Activated T-cell treated with anti-CD3 and anti-CD28 coated beads, Interleukin-2, amount 50 U/mL, for 1 hour (primary cell): Measurements from ENCODE around the gene VPS52.

Experiments
- DNase-seq: peaks from one replicate; pipeline ENCODE4 v3.0.0-alpha.2; 2020

Gene VPS52

DNA sequence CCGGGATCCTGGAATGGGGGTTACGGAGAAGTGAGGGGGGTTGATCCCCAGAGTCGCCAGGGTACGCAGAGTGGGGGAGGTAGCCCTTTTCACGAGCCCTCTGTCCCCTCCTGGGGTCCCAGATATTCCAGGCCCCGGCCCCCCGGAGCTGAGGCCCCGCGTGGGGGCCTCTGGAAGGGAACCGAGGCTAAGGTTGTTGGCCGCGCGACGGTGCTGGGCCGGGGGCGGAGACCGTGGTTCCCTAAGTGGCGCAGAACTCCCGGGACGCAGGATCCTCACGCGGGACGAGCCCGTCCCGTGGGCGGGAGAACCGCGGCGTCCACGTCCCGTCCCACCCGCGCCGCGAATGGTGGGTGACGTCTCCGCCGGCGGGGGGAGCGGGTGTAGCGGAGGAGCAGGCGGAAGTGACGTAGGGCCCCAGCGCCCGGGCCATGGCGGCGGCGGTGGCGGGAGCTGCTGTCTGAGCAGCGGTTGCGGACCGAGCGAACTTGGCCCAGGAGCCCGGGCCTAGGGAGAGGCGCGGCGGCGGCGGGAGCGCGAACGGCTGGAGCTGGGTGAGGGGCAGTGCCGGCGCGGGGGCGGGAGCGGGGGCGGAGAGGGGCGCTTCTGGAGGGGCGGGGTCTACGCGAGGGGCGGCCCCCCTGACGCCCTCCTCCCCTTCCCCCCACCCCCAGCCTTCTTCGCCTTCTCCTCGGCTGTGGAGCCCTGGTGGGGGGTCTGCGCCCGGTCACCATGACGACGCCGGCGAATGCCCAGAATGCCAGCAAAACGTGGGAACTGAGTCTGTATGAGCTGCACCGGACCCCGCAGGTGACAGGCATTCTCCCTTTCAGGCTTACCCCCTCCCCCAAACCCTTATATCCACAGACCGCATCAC is 63.3 kb downstream of the VPS52 start, which contains the start of gene RING1:
RING1 (plus strand) TSS at position 410 of the 877 bp plus-strand sequence; CDS start at position 733, 323 bp downstream.
- DNase-seq: peak; percentile 91

DNA sequence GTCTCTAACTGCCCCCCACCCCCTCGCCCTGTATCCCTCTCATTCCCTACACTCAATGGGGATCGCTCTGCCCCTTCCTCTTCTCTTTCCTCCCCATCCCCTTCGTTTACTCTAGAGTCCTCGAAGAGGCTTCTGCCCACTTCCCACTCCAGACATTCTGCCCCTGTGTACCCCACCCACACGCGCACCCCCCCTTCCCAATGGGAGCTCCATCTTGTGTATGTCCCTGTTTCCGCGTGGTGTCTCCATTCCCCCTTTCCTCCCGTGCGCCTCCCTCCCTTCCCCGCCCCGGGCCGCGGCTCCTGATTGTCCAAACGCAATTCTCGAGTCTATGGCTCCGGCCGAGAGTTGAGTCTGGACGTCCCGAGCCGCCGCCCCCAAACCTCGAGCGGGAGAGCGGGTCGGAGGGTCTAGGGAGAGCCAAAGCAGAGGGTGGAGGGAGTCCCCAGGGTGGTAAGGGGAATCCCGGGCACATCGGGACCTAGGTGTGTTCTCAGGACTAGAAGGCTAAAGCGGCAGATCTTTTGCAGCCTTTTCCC is 64.1 kb downstream of the VPS52 start:
- no peak for DNase-seq

DNA sequence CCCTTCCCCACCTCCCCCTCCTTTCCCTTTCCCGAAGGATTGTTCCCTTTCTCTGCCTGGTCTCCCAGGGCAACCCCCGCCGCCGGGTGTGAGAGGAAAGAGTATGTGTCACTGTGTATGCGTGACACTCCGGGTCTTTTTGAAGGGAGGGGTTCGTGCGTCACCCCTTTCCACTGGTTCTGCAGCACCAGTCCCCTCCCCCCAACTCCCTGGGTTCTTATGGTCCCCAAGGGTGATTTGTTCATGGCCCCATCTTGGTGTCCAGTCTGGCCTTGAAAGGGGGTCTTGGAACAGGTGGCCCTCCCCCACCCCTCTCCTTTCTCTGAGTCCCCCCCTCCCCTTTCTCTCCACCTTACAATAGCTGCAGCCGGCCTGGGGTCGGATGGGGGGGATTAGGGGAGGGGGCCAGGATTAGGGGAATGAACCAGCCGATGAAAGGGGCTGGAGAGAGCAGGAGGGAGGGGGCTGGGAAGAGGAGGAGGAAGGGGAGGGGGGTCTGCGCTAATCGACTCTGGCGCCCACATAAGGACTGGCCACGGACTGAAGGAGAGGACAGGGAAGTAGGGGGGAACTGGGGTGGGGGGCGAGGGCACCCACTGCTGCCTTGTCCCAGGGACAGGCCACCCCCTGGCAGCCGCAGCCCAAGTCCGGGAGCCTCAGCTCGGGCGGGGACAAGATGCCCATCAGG is 64.7 kb downstream of the VPS52 start:
- no peak for DNase-seq

DNA sequence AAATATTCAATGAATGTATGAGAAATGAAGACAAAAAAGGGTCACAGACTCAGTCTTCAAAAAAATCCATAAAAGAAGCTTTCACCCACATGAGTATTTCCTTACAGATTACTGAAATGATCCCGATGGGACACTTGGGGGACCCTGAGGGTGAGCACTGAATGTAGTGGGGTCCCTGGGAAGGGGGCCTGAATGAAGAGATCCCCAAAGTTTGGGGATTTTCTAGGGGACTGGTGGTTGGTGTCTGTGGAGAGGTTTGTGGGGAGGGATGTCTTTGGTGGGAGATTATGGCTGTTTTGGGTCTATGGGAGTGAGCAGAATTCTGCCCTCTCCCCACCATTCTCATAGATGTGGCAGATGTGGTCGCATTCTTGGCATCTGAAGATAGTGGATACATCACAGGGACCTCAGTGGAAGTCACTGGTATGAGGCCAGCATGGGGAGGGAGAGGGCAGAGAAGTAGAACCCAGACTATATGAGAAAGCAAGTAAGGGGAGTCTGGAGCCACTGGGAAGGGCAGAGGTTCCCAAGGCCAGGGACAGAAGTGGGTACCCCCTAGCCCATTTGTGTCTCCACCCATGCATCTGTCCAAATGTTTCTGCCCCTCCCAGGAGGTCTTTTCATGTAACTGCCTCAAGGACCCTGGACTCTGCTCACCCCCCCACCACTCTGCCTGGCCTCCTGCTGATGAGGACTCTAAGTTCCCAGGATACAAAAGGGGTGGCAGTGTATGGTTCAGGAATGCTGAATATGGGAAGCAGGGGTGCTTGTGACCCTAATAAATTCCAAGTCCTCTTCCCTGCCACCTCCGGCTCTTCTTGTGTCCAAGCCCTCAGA is 65.4 kb downstream of the VPS52 start:
- no peak for DNase-seq

DNA sequence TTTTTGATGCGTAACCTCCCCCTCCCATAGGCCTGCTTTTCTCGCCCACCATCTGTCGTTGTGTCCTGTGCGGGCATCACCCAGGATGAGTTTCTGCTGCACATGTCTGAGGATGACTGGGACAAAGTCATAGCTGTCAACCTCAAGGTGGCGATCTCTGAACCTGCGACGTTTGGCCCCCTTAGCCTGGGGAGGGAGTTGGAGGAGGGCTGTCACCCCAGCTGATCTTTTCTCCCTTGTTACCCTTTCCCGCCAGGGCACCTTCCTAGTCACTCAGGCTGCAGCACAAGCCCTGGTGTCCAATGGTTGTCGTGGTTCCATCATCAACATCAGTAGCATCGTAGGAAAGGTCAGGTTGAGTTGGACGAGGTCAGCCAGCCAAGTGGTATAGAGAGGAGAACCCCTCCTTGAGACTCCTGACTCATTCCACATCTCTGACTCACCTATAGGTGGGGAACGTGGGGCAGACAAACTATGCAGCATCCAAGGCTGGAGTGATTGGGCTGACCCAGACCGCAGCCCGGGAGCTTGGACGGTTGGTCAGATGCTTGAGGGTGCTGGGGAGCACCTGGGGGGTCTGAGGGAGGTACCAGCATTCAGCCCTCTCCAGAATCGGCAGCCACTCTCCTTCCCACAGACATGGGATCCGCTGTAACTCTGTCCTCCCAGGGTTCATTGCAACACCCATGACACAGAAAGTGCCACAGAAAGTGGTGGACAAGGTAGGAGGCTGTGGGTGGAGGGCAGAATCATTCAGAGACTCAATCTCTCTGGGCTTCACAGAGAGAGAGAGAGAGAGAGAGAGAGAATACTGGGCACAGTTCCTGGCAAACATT is 66.3 kb downstream of the VPS52 start:
- no peak for DNase-seq

DNA sequence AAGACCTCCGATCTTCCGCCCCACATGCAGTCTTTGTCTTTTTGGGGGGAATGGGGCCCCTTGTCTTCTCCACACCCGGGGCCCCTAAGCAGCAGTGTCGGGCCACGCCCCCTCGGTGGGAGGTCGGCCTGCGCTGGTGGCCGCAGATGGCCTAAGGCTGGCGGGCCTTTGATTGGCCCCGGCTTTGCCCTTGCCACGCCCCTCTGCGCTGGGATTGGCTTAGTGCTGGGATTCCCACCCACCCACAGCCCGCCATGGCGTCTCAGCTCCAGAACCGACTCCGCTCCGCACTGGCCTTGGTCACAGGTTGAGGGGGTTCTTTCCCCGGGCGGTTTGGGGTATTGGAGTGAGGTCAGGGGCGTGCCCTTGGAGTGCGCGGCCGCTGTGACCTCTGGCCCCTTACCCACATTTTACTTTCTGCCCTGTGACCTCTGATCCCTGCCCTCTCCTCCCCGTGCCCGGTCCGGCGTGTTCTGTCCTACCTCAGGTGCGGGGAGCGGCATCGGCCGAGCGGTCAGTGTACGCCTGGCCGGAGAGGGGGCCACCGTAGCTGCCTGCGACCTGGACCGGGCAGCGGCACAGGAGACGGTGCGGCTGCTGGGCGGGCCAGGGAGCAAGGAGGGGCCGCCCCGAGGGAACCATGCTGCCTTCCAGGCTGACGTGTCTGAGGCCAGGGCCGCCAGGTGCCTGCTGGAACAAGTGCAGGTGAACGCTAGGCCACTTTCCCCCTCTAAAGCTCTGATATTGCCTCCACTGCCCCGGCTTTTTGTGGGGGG is 67.1 kb downstream of the VPS52 start, which contains the start of gene HSD17B8:
HSD17B8 (plus strand) TSS at position 241 of the 776 bp plus-strand sequence; CDS start at position 255, 14 bp downstream.
- DNase-seq: peak; percentile 91

DNA sequence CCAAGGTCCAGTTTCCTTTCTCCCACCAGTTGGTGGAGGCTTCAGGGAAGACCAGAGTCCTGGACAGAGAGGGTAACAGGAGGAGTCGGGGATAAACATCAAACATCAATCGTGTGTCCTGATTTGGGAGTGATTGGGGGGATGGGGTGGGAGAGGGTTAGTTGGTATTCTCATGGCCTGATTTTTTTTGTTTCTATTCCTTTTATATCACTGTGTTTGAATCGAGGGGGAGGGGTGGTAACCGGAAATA is 67.6 kb downstream of the VPS52 start:
- DNase-seq: no peak

DNA sequence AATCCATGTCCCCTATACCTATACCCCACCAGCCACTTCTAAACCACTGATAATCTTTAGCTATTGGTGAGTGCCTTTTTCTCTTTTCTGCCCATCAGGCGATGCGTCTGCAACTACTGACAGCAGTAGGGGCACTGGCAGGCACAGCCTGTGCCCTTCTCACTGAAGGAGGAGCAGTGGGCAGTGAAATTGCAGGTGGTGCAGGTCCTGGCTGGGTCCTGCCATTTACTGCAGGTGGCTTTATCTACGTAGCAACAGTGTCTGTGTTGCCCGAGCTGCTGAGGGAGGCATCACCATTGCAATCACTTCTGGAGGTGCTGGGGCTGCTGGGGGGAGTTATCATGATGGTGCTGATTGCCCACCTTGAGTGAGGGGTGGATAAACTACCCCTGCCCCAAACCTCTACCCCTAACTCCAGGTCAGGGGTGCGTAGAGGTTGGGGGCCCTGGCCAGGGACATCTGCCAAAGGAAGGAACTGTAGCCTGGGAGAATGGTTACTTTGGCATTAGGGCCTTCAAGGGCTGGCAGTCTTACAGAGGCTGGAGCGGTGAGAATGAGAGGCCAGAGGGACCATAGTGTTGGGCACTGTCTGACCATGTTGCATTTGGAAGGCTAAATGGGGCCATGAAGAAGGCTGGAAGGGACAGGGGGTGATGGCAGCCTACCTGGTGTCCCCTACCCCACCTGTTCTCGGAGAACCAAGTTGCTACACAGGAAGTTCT is 68.1 kb downstream of the VPS52 start:
- no peak for DNase-seq

DNA sequence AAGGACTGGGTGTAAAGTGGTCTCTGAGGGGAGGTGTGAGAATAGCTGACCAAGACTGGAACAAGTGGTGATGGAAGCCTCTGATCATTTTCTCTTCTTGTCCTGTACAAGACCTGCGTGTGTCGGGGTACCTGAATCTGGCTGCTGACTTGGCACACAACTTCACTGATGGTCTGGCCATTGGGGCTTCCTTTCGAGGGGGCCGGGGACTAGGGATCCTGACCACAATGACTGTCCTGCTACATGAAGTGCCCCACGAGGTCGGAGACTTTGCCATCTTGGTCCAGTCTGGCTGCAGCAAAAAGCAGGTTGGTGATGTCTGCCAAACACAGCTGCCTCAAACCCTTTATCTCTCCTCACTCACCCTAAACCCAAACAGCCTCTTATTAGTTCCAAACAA is 68.9 kb downstream of the VPS52 start:
- no peak for DNase-seq

DNA sequence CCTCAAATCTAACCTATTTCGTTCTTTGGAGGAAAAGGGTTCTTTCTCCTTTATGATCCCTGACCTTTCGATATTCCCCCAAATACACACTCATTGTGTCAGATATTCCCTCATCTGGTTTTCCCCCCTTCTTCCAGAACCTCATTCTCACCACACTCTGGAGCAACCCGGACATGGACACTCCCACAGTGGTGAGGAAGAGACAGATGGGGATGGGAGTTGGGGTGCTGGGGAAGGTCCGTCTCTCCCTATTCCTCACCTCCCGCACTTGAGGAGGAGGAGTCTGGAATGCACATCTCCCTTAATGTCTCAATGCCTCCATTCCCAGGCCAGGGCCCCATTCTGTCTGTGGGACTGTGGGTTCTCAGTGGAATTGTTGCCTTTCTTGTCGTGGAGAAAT is 69.7 kb downstream of the VPS52 start:
- no peak for DNase-seq

DNA sequence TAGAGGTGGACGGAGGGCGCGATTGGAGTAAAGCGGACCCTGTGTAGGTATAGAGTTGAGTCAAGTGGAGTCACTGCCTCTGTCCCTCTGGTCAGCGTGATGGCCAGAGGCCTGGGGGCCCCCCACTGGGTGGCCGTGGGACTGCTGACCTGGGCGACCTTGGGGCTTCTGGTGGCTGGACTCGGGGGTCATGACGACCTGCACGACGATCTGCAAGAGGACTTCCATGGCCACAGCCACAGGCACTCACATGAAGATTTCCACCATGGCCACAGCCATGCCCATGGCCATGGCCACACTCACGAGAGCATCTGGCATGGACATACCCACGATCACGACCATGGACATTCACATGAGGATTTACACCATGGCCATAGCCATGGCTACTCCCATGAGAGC is 70.5 kb downstream of the VPS52 start:
- no peak for DNase-seq
